ENCODE measurements around the gene ENGASE. TPM values are rescaled to one million over a fixed set of nuclear protein-coding genes. Genes with fewer than 3 reads are reported as not detected.

The ENGASE gene
- total and polyA plus RNA-seq, 2 experiments from 2014 or later = 9.0 to 27.1 TPM

GRCh38 chr17:79079421-79080200, 5.0 kb downstream of the ENGASE start:
- Mint-ChIP-seq H3K27me3 (ENCODE audit: insufficient read depth, low read depth, poor library complexity) (peaks cover 11% of the 10 kb centered on the region), H3K27ac (no peak overlapping the region), H3K4me3 (no peak overlapping the region), H3K36me3 (ENCODE audit: low read depth) (peaks cover 42% of the 10 kb centered on the region), H3K9me3 (peaks cover 4% of the 10 kb centered on the region; the same call in 1 of the 3 replicates), H3K4me1 (peaks cover 8% of the 10 kb centered on the region; the same call in 2 of the 3 replicates)
- no peaks in the 10 kb centered on the region for H3K27me3 ChIP-seq (ENCODE audit: insufficient read depth)
- peaks cover 3% of the 10 kb centered on the region; the same call in 1 of the 2 replicates for H3K36me3 ChIP-seq (ENCODE audit: insufficient read depth)
- H3K4me1 ChIP-seq (ENCODE audit: insufficient read depth) = peaks cover 7% of the 10 kb centered on the region; the same call in 1 of the 2 replicates
- no peak for DNase-seq (ENCODE audit: low spot score)
- H3F3A ChIP-seq (replicated peaks; ENCODE audit: low read depth) = no peaks in the 10 kb centered on the region
- no peaks in the 10 kb centered on the region for H3K9me2 ChIP-seq (ENCODE audit: insufficient read depth)
- H3K27ac ChIP-seq (ENCODE audit: low read depth) = no peak overlapping the region
- no peak overlapping the region for H3K4me3 ChIP-seq
- H4K20me1 ChIP-seq (replicated peaks; ENCODE audit: insufficient read depth) = peaks cover 9% of the 10 kb centered on the region
- H3K79me2 ChIP-seq (replicated peaks; ENCODE audit: insufficient read depth) = no peaks in the 10 kb centered on the region
- no peak overlapping the region for H2AFZ ChIP-seq
- H3K4me2 ChIP-seq = no peak overlapping the region
- ATAC-seq = no peak
- TF ChIP-seq STAT1 (IDR thresholded peaks at IDR 0.05; ENCODE audit: unreplicated experiment) = no peak
- TF ChIP-seq CREB1 (CRISPR knock-in tag; IDR thresholded peaks at IDR 0.05; ENCODE audit: low read depth) = no peak
- no peak for TF ChIP-seq EZH2phosphoT487 (IDR thresholded peaks at IDR 0.05; ENCODE audit: unreplicated experiment)
- no peak for TF ChIP-seq CTCF (conservative IDR thresholded peaks at IDR 0.05; ENCODE audit: low read depth in 2 of 2)

- Histone ChIP-seq H3K79me2 (replicated peaks; ENCODE audit: insufficient read depth) (no peaks in the 10 kb centered on the region), H4K20me1 (replicated peaks; ENCODE audit: insufficient read depth) (peaks cover 9% of the 10 kb centered on the region), H3K9me2 (ENCODE audit: insufficient read depth) (no peaks in the 10 kb centered on the region), H3K4me2 (no peak overlapping the region), H3K27me3 (ENCODE audit: insufficient read depth) (no peaks in the 10 kb centered on the region), H2AFZ (no peak overlapping the region), H3K27ac (ENCODE audit: low read depth) (no peak overlapping the region), H3K4me1 (ENCODE audit: insufficient read depth) (peaks cover 6% of the 10 kb centered on the region; the same call in 1 of the 2 replicates), H3F3A (replicated peaks; ENCODE audit: low read depth) (no peaks in the 10 kb centered on the region), H3K36me3 (ENCODE audit: insufficient read depth) (peaks cover 3% of the 10 kb centered on the region; the same call in 1 of the 2 replicates), H3K4me3 (no peak overlapping the region)
- H3K4me3 Mint-ChIP-seq = no peak overlapping the region
- DNase-seq (ENCODE audit: low spot score) = no peak
- H3K36me3 Mint-ChIP-seq (ENCODE audit: low read depth) = peaks cover 42% of the 10 kb centered on the region
- peaks cover 7% of the 10 kb centered on the region; the same call in 2 of the 3 replicates for H3K4me1 Mint-ChIP-seq
- H3K9me3 Mint-ChIP-seq = peaks cover 4% of the 10 kb centered on the region; the same call in 1 of the 3 replicates
- no peak for ATAC-seq
- H3K27me3 Mint-ChIP-seq (ENCODE audit: insufficient read depth, low read depth, poor library complexity) = peaks cover 9% of the 10 kb centered on the region
- H3K27ac Mint-ChIP-seq = no peak overlapping the region
- TF ChIP-seq CTCF (conservative IDR thresholded peaks at IDR 0.05; ENCODE audit: low read depth in 2 of 2) (no peak), POLR2AphosphoS5 (IDR thresholded peaks at IDR 0.05; ENCODE audit: low read depth) (no peak), ZNF114 (CRISPR knock-in tag; IDR thresholded peaks at IDR 0.05) (no peak), REST (IDR thresholded peaks at IDR 0.05; ENCODE audit: unreplicated experiment) (no peak)
These were observed 5.7 kb downstream of the ENGASE start for GRCh38 chr17:79080349-79080748.

All from GM23338 (cell line).